Measurements from ENCODE around the gene PHACTR3.

Gene PHACTR3

DNA sequence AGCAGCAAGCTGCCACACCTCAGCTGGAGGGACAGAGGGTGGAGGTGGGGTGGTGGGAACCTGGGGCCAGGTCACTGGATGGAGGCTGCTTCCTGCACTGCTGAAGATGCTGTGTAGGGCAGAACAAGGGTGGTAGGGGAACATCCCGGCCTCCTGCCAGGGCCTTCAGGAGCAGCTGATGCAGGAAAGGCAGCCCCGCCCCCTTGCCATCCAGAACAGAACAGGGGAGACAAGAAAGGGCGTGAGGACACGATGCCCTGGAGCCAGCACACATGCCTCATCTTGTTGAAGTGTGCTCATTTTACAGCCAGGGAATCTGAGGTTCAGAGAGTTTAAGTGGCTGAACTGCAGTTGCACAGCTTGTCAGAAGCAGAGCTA is 43.1 kb upstream of the PHACTR3 start:
- no peak for TF ChIP-seq REST (IDR thresholded peaks at IDR 0.05; ENCODE audit: low read depth)
- TF ChIP-seq NFIC (IDR thresholded peaks at IDR 0.05) = no peak
- no peak for TF ChIP-seq ZBTB7A (IDR thresholded peaks at IDR 0.05; ENCODE audit: low read depth)
- TF ChIP-seq TAF1 (IDR thresholded peaks at IDR 0.05; ENCODE audit: low read depth) = no peak
- TF ChIP-seq CREB1 (IDR thresholded peaks at IDR 0.05; ENCODE audit: low read depth) = no peak
- TF ChIP-seq EP300 (IDR thresholded peaks at IDR 0.05; ENCODE audit: borderline replicate concordance) = no peak

- no peak for TF ChIP-seq TAF1 (IDR thresholded peaks at IDR 0.05; ENCODE audit: low read depth)
- TF ChIP-seq CEBPB (IDR thresholded peaks at IDR 0.05) = no peak
- TF ChIP-seq FOXM1 (IDR thresholded peaks at IDR 0.05; ENCODE audit: borderline replicate concordance, low read depth) = no peak
- TF ChIP-seq NFIC (IDR thresholded peaks at IDR 0.05) = no peak
- no peak for TF ChIP-seq ZBTB7A (IDR thresholded peaks at IDR 0.05; ENCODE audit: low read depth)
- TF ChIP-seq, protein P1, sequence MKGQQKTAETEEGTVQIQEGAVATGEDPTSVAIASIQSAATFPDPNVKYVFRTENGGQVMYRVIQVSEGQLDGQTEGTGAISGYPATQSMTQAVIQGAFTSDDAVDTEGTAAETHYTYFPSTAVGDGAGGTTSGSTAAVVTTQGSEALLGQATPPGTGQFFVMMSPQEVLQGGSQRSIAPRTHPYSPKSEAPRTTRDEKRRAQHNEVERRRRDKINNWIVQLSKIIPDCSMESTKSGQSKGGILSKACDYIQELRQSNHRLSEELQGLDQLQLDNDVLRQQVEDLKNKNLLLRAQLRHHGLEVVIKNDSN (IDR thresholded peaks at IDR 0.05) = no peak
- TF ChIP-seq TCF12 (IDR thresholded peaks at IDR 0.05; ENCODE audit: low read depth) = no peak
These were observed 42.6 kb upstream of the PHACTR3 start for GRCh38 chr20:59561614-59562277.

DNA sequence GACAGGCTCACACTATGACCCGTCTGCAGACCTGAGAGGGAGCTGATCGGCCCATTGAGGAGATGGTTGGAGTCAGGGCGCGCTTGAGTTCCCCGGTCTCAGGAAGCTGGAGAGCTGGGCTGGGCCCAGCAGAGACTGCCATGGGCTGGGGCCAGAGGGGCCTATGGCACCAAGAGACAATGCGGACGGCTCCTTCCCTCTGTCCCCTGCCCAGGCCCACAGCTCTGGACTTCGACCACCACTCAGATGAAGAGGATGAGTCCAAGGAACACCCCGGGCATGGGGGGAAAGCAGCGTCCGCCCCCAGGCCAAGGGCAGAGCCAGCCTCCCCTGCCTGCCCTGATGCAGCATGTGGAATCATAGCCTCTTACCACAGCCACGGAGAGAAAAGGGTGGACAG is 40.2 kb upstream of the PHACTR3 start:
- TF ChIP-seq TCF12 (IDR thresholded peaks at IDR 0.05; ENCODE audit: low read depth) (no peak), FOXM1 (IDR thresholded peaks at IDR 0.05; ENCODE audit: borderline replicate concordance, low read depth) (no peak), REST (IDR thresholded peaks at IDR 0.05; ENCODE audit: low read depth) (no peak), RAD21 (IDR thresholded peaks at IDR 0.05; ENCODE audit: low read depth) (no peak), YY1 (IDR thresholded peaks at IDR 0.05; ENCODE audit: low read depth) (no peak), ZBTB7A (IDR thresholded peaks at IDR 0.05; ENCODE audit: low read depth) (no peak), EP300 (IDR thresholded peaks at IDR 0.05; ENCODE audit: borderline replicate concordance) (no peak), MAX (IDR thresholded peaks at IDR 0.05) (no peak), CREB1 (IDR thresholded peaks at IDR 0.05; ENCODE audit: low read depth) (no peak), NFIC (IDR thresholded peaks at IDR 0.05) (no peak)

GRCh38 chr20:59564943-59565342 is 39.4 kb upstream of the PHACTR3 start:
- TF ChIP-seq ZBTB7A (IDR thresholded peaks at IDR 0.05; ENCODE audit: low read depth) (no peak), MAX (IDR thresholded peaks at IDR 0.05) (no peak), YY1 (IDR thresholded peaks at IDR 0.05; ENCODE audit: low read depth) (no peak), FOXM1 (IDR thresholded peaks at IDR 0.05; ENCODE audit: borderline replicate concordance, low read depth) (no peak), RAD21 (IDR thresholded peaks at IDR 0.05; ENCODE audit: low read depth) (no peak), CEBPB (IDR thresholded peaks at IDR 0.05) (no peak), TAF1 (IDR thresholded peaks at IDR 0.05; ENCODE audit: low read depth) (no peak), REST (IDR thresholded peaks at IDR 0.05; ENCODE audit: low read depth) (no peak), EGR1 (IDR thresholded peaks at IDR 0.05) (no peak), CREB1 (IDR thresholded peaks at IDR 0.05; ENCODE audit: low read depth) (no peak), NFIC (IDR thresholded peaks at IDR 0.05) (no peak)
- TF ChIP-seq, protein P1 (IDR thresholded peaks at IDR 0.05) = no peak

All from Ishikawa (cell line).